B cell (primary cell): ENCODE results near the gene WDR4. TPM values are rescaled to one million over a fixed set of nuclear protein-coding genes. Genes with fewer than 3 reads are reported as not detected.

ENCODE experiments used
- ATAC-seq: fragments of 200-7000 bp; cut with Tn5 transposase; one replicate; pipeline ENCODE4 v1.10.0; 2021; ENCODE audit warnings: low read depth, mild to moderate bottlenecking, moderate number of reproducible peaks, moderate library complexity
- CTCF ChIA-PET: fragments of 350-600 bp; sonication (Branson Sonifier 250); formaldehyde crosslinking; loops from one replicate; lab custom pipeline; 2021; ENCODE audit warnings: antibody characterized with exemption, inconsistent platforms; lab: Charles Lee
- POLR2A ChIA-PET: fragments of 350-600 bp; sonication (Branson Sonifier 250); formaldehyde crosslinking; loops from one replicate; lab custom pipeline; 2021; ENCODE audit warnings: antibody characterized with exemption; lab: Charles Lee
- DNase-seq: peaks from one replicate; pipeline ENCODE4 v3.0.0; 2013
- H2AFZ ChIP-seq: 2 replicates; pipeline ENCODE4 v1.6.1; 2012; ENCODE audit warnings: mild to moderate bottlenecking, low read depth, low read length; ENCODE audit not compliant: insufficient read depth, poor library complexity, severe bottlenecking
- H3K27ac ChIP-seq, 2 donors: 1 replicate in 1 of 2; 2 replicates in 1 of 2; pipeline ENCODE4 v1.5.1; 2012 to 2013; ENCODE audit warnings: low read length in 2 of 2, mild to moderate bottlenecking in 2 of 2, moderate library complexity in 1 of 2
- H3K27me3 ChIP-seq, 4 experiments: fragments of 200-600 bp in 1 of 4; sonication (generic) in 1 of 4; replicated peaks in 1 of 4; 1 replicate in 2 of 4; 2 replicates in 2 of 4; pipeline versions ENCODE4 v1.6.1 to v1.7.0; 2013 to 2016; ENCODE audit warnings: low read length in 3 of 4, mild to moderate bottlenecking in 2 of 4, mixed read lengths in 1 of 4, moderate library complexity in 1 of 4; ENCODE audit not compliant: insufficient read depth in 4 of 4, control insufficient read depth in 3 of 4; ENCODE audit errors: control extremely low read depth in 1 of 4
- H3K36me3 ChIP-seq, 2 experiments: replicated peaks in 1 of 2; 1 replicate in 1 of 2; 2 replicates in 1 of 2; pipeline versions ENCODE4 v1.6.1 to v1.7.1; 2013; ENCODE audit warnings: low read length in 1 of 2; ENCODE audit not compliant: insufficient read depth in 2 of 2, control insufficient read depth in 1 of 2; ENCODE audit errors: control extremely low read depth in 1 of 2, extremely low read depth in 1 of 2
- H3K4me1 ChIP-seq, 2 donors: fragments of 200-600 bp in 1 of 2; sonication (generic) in 1 of 2; 1 replicate in 1 of 2; 2 replicates in 1 of 2; pipeline versions ENCODE4 v1.5.1 to v1.6.1; 2013 to 2017; ENCODE audit warnings: low read length in 2 of 2; ENCODE audit not compliant: control insufficient read depth in 2 of 2, insufficient read depth in 2 of 2
- H3K4me2 ChIP-seq: replicated peaks from 2 replicates; pipeline ENCODE3; 2012; ENCODE audit warnings: mild to moderate bottlenecking, low read depth, low read length; ENCODE audit not compliant: poor library complexity, severe bottlenecking
- H3K4me3 ChIP-seq, 5 experiments: fragments of 200-600 bp in 1 of 5; sonication (generic) in 1 of 5; 1 replicate in 3 of 5; 2 replicates in 2 of 5; pipeline versions ENCODE4 v1.5.1 to v1.7.0; 2011 to 2016; ENCODE audit warnings: low read length in 4 of 5, mild to moderate bottlenecking in 4 of 5, low read depth in 2 of 5, control low read depth in 1 of 5, moderate library complexity in 1 of 5; ENCODE audit not compliant: insufficient read depth in 1 of 5; ENCODE audit errors: control extremely low read depth in 1 of 5, extremely low read depth in 1 of 5
- H3K79me2 ChIP-seq: fragments of 200-600 bp; sonication (generic); one replicate; pipeline ENCODE4 v1.6.0; 2016; ENCODE audit warnings: low read length; ENCODE audit not compliant: control insufficient read depth, insufficient read depth
- H3K9ac ChIP-seq: fragments of 200-600 bp; sonication (generic); 2 replicates; pipeline ENCODE4 v1.6.1; 2017; ENCODE audit warnings: mild to moderate bottlenecking, low read length, moderate library complexity
- H3K9me3 ChIP-seq, 3 donors: one replicate each; pipeline versions ENCODE4 v1.6.1 to v1.7.1; 2013; ENCODE audit warnings: low read length in 2 of 3; ENCODE audit not compliant: control insufficient read depth in 2 of 3, insufficient read depth in 1 of 3; ENCODE audit errors: control extremely low read depth in 1 of 3
- H4K20me1 ChIP-seq: 2 replicates; pipeline ENCODE4 v1.6.0; 2012; ENCODE audit warnings: mild to moderate bottlenecking, low read length; ENCODE audit not compliant: insufficient read depth, control insufficient read depth, poor library complexity, severe bottlenecking
- H3K27ac Mint-ChIP-seq: one replicate; pipeline ENCODE4 v1.8.0; 2021; ENCODE audit warnings: mixed read lengths
- H3K27me3 Mint-ChIP-seq: one replicate; pipeline ENCODE4 v1.8.0; 2021; ENCODE audit warnings: mixed read lengths
- H3K4me1 Mint-ChIP-seq: one replicate; pipeline ENCODE4 v1.8.0; 2021; ENCODE audit warnings: mixed read lengths
- H3K4me3 Mint-ChIP-seq: one replicate; pipeline ENCODE4 v1.8.0; 2021; ENCODE audit warnings: mixed read lengths
- H3K9me3 Mint-ChIP-seq: one replicate; pipeline ENCODE4 v1.8.0; 2022; ENCODE audit warnings: mixed read lengths; ENCODE audit not compliant: insufficient read depth
- CTCF ChIP-seq: fragments of 200-600 bp; IDR thresholded peaks from one replicate; pipeline ENCODE4 v1.8.0; 2022; ENCODE audit warnings: antibody characterized with exemption, mild to moderate bottlenecking
- EZH2 ChIP-seq: IDR thresholded peaks from 2 replicates; pipeline ENCODE4 v1.6.1; 2012; ENCODE audit warnings: borderline replicate concordance, low read depth, mild to moderate bottlenecking, moderate library complexity, low read length; ENCODE audit not compliant: insufficient read depth, poor library complexity, severe bottlenecking
- WGBS: methylation state at CpG from one replicate; pipeline ENCODE4 v1.1.5; 2013; ENCODE audit warnings: missing lambda C conversion rate; ENCODE audit not compliant: insufficient coverage; 5-methylcytosine and 5-hydroxymethylcytosine counted together
- intact Hi-C: fragments of 100-400 bp; cut with micrococcal nuclease; formaldehyde crosslinking; loops from one replicate; pipeline ENCODE4 v1.10.0; 2022
- polyA plus RNA-seq: library from polyadenylated mRNA; depleted of rRNA; stranded (reverse); fragments of >200 nt; gene quantifications from 2 replicates; pipeline ENCODE4 v1.2.3, GENCODE V29; 2012
- total RNA-seq, 2 donors: library from RNA; stranded (reverse); fragments of 120-200 nt in 1 of 2; gene quantifications; 1 replicate in 1 of 2; 2 replicates in 1 of 2; pipeline versions ENCODE4 v1.2.3 to v1.2.4, GENCODE V29; 2013 to 2022

WDR4 gene
- total and polyA plus RNA-seq, 2 donors (not counting 1 experiment from before 2014, with no cell fraction given) = 17.7 to 40.1 TPM

- no peak overlapping the region for H3K4me3 Mint-ChIP-seq
- no peak overlapping the region for H2AFZ ChIP-seq
- no peak overlapping the region for H3K4me2 ChIP-seq
- H4K20me1 ChIP-seq = peaks cover 9% of the 10 kb centered on the region
- no peak overlapping the region for H3K4me3 ChIP-seq
- no peak for ATAC-seq
- peaks cover 2 to 79% of the 10 kb centered on the region in 2 experiments for H3K36me3 ChIP-seq
- H3K4me1 ChIP-seq = no peaks in the 10 kb centered on the region
- H3K4me1 Mint-ChIP-seq = no peaks in the 10 kb centered on the region
- H3K27ac Mint-ChIP-seq = no peak overlapping the region
- H3K27me3 ChIP-seq = no peaks in the 10 kb centered on the region
- CTCF ChIA-PET = no interaction called here
- TF ChIP-seq CTCF = no peak
- TF ChIP-seq EZH2 = no peak
- H3K9me3 Mint-ChIP-seq = no peaks in the 10 kb centered on the region
- H3K27me3 Mint-ChIP-seq = no peaks in the 10 kb centered on the region
- H3K27ac ChIP-seq = no peak overlapping the region
- 97% methylated on average over 20 of the region's 20 CpGs for WGBS
- intact Hi-C loops = no loop called here
- H3K79me2 ChIP-seq = no peaks in the 10 kb centered on the region
- DNase-seq = no peak
- no peak overlapping the region for H3K9ac ChIP-seq
- POLR2A ChIA-PET = interaction anchor here (0.6 kb wide), 1 partner anchor 109 kb away, joined by 3 read pairs; no protein-coding TSS in a partner anchor
- no peaks in the 10 kb centered on the region for H3K9me3 ChIP-seq
These were observed 25.7 kb downstream of the WDR4 start for GRCh38 chr21:42853621-42854020.

- no peaks in the 10 kb centered on the region for H3K4me1 Mint-ChIP-seq
- no peak overlapping the region for H3K27ac Mint-ChIP-seq
- no peaks in the 10 kb centered on the region for H3K27me3 ChIP-seq
- intact Hi-C loops = no loop called here
- H3K9me3 ChIP-seq = peaks cover 0 to 3% (median 0%) of the 10 kb centered on the region in 3 donors
- ATAC-seq (no peak), DNase-seq (no peak)
- no peak overlapping the region for H3K9ac ChIP-seq
- H3K79me2 ChIP-seq = no peaks in the 10 kb centered on the region
- H3K9me3 Mint-ChIP-seq = no peaks in the 10 kb centered on the region
- peaks cover 9% of the 10 kb centered on the region for H4K20me1 ChIP-seq
- H3K4me1 ChIP-seq = no peaks in the 10 kb centered on the region
- H3K27ac ChIP-seq = no peak overlapping the region
- CTCF ChIA-PET = no interaction called here
- H3K4me3 Mint-ChIP-seq = no peak overlapping the region
- 96% methylated on average over 16 of the region's 20 CpGs for WGBS
- H3K4me2 ChIP-seq = no peak overlapping the region
- POLR2A ChIA-PET = no interaction called here
- TF ChIP-seq EZH2 (no peak), CTCF (no peak)
- no peaks in the 10 kb centered on the region for H3K27me3 Mint-ChIP-seq
- H3K36me3 ChIP-seq = peaks cover 2 to 74% of the 10 kb centered on the region in 2 experiments
- H2AFZ ChIP-seq = no peak overlapping the region
- no peak overlapping the region for H3K4me3 ChIP-seq
These were observed 26.3 kb downstream of the WDR4 start for GRCh38 chr21:42852925-42853570.
